Gastroesophageal sphincter (tissue), 4 donors: ENCODE measurements around the gene MGLL. TPM values are rescaled to one million over a fixed set of nuclear protein-coding genes. Genes with fewer than 3 reads are reported as not detected.
A peak's percentile ranks its signal among the peaks of the same experiment; 100 is the strongest.

Experiments
- ATAC-seq: fragments of 150-250 bp; one replicate; pipeline ENCODE4 v1.9.1; 2016; ENCODE audit warnings: mild to moderate bottlenecking, moderate library complexity
- H3K27ac ChIP-seq, 4 donors: fragments of 200-600 bp; sonication (generic) in 3 of 4; 1 replicate in 3 of 4; 2 replicates in 1 of 4; pipeline ENCODE4 v1.5.1; 2016 to 2019
- H3K27me3 ChIP-seq: fragments of 200-600 bp; sonication (generic); one replicate; pipeline ENCODE4 v1.5.1; 2019
- H3K36me3 ChIP-seq, 2 donors: fragments of 200-600 bp; sonication (generic); one replicate each; pipeline ENCODE4 v1.5.1; 2019; ENCODE audit warnings: control low read depth in 1 of 2
- H3K4me1 ChIP-seq, 3 donors: fragments of 200-600 bp; sonication (generic); 1 replicate in 2 of 3; 2 replicates in 1 of 3; pipeline ENCODE4 v1.5.1; 2016 to 2019; ENCODE audit warnings: control low read depth in 2 of 3
- H3K4me3 ChIP-seq, 2 donors: fragments of 200-600 bp; sonication (generic); one replicate each; pipeline ENCODE4 v1.5.1; 2019; ENCODE audit warnings: mild to moderate bottlenecking in 1 of 2, moderate library complexity in 1 of 2
- H3K9me3 ChIP-seq, 3 donors: fragments of 200-600 bp; sonication (generic); one replicate each; pipeline ENCODE4 v1.5.1; 2017 to 2019; ENCODE audit warnings: control low read depth in 2 of 3
- CTCF ChIP-seq, 4 experiments: fragments of 200-600 bp in 2 of 4; fragments of 450-650 bp in 2 of 4; sonication (generic) in 1 of 4; IDR thresholded peaks; one replicate each; pipeline ENCODE4 v1.5.1; 2017 to 2019; ENCODE audit warnings: antibody characterized with exemption in 4 of 4, mild to moderate bottlenecking in 2 of 4, moderate library complexity in 2 of 4
- EP300 ChIP-seq: sonication (generic); formaldehyde crosslinking; IDR thresholded peaks from one replicate; pipeline ENCODE4 v1.6.1; 2017; ENCODE audit warnings: antibody characterized with exemption, mild to moderate bottlenecking
- POLR2A ChIP-seq, 2 donors: fragments of 450-650 bp; IDR thresholded peaks; one replicate each; pipeline ENCODE4 v1.6.1; 2017; ENCODE audit warnings: antibody characterized with exemption in 2 of 2, mild to moderate bottlenecking in 2 of 2, moderate library complexity in 1 of 2
- POLR2AphosphoS5 ChIP-seq: sonication (generic); formaldehyde crosslinking; IDR thresholded peaks from one replicate; pipeline ENCODE4 v1.6.1; 2017; ENCODE audit warnings: antibody characterized with exemption
- WGBS, 2 donors: methylation state at CpG; one replicate each; pipeline ENCODE4 v1.1.5; 2018; ENCODE audit warnings: low coverage in 1 of 2; 5-methylcytosine and 5-hydroxymethylcytosine counted together
- total RNA-seq, 4 donors: library from RNA; depleted of rRNA; stranded (reverse); fragments of >200 nt; gene quantifications; one replicate each; pipeline ENCODE4 v1.1.0, GENCODE V29; 2016

Gene MGLL
- total RNA-seq, 4 donors from 2014 or later = 39.2 to 171 (median 55.8) TPM

DNA sequence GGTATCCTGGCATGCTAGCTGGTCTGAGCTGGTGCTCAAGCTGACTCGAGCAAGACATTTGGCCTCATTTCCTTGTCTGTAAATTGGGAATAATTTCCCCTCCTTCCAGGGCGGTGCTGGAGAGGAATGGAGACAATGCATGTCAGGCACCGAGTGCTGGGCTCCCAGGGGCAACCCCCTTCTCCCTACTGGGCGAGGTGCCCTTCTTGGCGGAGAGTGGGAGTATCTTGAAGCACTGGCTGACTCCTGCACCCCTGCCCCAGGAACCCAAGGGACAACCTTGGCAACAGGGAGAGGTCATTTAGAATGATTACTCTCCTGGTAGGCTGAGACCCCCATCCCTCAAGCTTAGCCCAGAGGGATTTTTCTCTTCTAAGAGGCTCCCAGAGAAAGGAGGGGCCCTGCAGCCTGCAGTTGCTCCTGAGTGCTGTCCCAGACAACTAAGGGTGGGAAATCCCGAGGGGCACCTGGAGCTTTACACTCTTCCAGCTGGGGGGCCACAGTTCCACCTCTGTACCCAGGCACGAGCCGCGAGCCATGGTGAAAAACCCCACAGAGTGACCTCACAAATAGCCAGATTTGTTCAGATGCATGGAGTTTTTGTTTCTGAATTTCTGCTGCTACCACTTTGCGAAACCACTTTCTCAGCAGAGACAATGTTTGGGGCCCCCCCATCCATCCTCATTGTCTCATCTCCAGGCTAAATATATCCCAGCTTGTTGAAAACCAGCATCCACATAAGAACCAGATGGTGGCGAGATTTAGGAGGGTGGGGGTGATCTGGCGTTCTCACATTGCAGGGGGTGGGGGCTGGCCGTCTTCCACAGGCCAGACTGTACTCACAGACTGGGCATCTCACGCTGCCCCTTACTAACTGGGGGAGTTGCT is 104.7 kb downstream of the MGLL start:
- no peak for ATAC-seq
- Histone ChIP-seq H3K4me1 (peaks cover 0 to 71% (median 7%) of the 10 kb centered on the region in 3 donors), H3K9me3 (no peaks in the 10 kb centered on the region)

GRCh38 chr3:127716384-127716783 is 105.9 kb downstream of the MGLL start:
- Histone ChIP-seq H3K4me1 (peaks cover 0 to 66% (median 0%) of the 10 kb centered on the region in 3 donors), H3K9me3 (no peaks in the 10 kb centered on the region), H3K4me3 (no peak overlapping the region), H3K27me3 (no peaks in the 10 kb centered on the region), H3K27ac (peak overlapping the region in 1 of 4 donors; percentile 8), H3K36me3 (peaks cover 0 to 79% of the 10 kb centered on the region in 2 donors)
- WGBS, 2 donors = 86 to 95% methylated on average over 3 to 5 of the region's 6 CpGs
- ATAC-seq = no peak
- no peak for TF ChIP-seq POLR2A (IDR thresholded peaks at IDR 0.05)
- TF ChIP-seq POLR2AphosphoS5 = no peak
- no peak for TF ChIP-seq CTCF (IDR thresholded peaks at IDR 0.05)
- TF ChIP-seq EP300 = no peak

More for the DNA sequence above, 104.7 kb downstream of the MGLL start:
- 91% methylated on average over 9 of the region's 14 CpGs; no CpG with 5 or more reads in 1 of the 2 donors for WGBS, 2 donors
- Histone ChIP-seq H3K36me3 (peaks cover 0 to 71% of the 10 kb centered on the region in 2 donors), H3K27ac (peak overlapping the region in 1 of 4 donors; percentile 29), H3K27me3 (no peaks in the 10 kb centered on the region), H3K4me3 (no peak overlapping the region)
- no peak for TF ChIP-seq EP300
- TF ChIP-seq POLR2AphosphoS5 = no peak
- TF ChIP-seq CTCF (IDR thresholded peaks at IDR 0.05) = no peak
- TF ChIP-seq POLR2A (IDR thresholded peaks at IDR 0.05) = no peak

DNA sequence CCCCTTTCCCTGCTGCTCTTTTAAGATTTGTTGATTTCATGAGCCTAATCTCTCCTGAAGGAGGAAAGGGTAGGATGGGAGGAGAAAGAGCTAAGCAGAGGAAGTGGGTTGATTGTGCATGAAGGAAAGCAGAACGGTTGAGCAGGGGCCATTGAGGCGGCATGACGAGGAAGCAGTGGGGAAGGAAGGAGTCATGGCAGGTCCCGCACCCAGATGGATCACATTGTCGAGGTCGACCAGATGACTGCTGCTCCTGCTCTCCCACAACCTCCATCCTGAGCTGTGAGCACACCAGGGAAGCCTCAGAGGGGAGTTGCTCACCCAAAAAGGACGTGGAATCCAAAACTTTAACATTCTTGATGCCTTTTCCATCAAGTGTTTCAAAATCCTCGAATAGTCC is 106.8 kb downstream of the MGLL start:
- H3K27ac ChIP-seq = peak overlapping the region in 2 of 4 donors; percentile 12 to 21
- ATAC-seq = no peak
- H3K27me3 ChIP-seq = no peaks in the 10 kb centered on the region
- TF ChIP-seq EP300 = no peak
- no peak for TF ChIP-seq POLR2AphosphoS5
- no peak for TF ChIP-seq POLR2A (IDR thresholded peaks at IDR 0.05)
- no peak for TF ChIP-seq CTCF (IDR thresholded peaks at IDR 0.05)
- H3K36me3 ChIP-seq = peaks cover 0 to 72% of the 10 kb centered on the region in 2 donors
- 20 to 47% methylated on average over 1 to 8 of the region's 8 CpGs for WGBS, 2 donors
- H3K9me3 ChIP-seq = no peaks in the 10 kb centered on the region
- H3K4me3 ChIP-seq = no peak overlapping the region
- H3K4me1 ChIP-seq = peaks cover 0 to 65% (median under 1%) of the 10 kb centered on the region in 3 donors

DNA sequence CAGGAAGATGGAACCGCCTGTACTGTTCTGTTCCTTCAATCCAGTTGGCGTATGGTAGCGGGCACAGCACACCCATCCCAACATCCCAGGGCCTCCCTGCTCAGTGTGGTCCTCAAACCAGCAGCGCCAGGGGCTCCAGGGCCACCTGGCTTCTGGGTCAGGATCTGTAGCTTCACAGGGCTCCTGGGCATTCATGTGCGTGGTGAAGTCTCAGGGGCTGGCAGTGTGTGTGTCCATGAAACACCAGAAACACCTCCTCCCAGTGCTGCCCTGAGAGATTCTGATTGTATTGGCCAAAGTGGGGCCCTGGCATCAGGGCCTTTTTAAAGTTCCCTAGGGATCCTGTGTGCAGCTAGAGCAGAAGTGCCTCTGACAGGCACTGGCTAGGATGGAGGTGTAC is 107.4 kb downstream of the MGLL start:
- Histone ChIP-seq H3K4me1 (peaks cover 0 to 69% (median 6%) of the 10 kb centered on the region in 3 donors), H3K27me3 (no peaks in the 10 kb centered on the region), H3K4me3 (no peak overlapping the region), H3K27ac (peak overlapping the region in 2 of 4 donors; percentile 54 to 56), H3K9me3 (no peaks in the 10 kb centered on the region), H3K36me3 (peaks cover 0 to 65% of the 10 kb centered on the region in 2 donors)
- TF ChIP-seq POLR2A (IDR thresholded peaks at IDR 0.05) (no peak), CTCF (IDR thresholded peaks at IDR 0.05) (no peak), EP300 (no peak), POLR2AphosphoS5 (no peak)
- ATAC-seq = peak; percentile 17
- no CpG with 5 or more reads among the region's 5 CpGs for WGBS, 2 donors
